ENCODE measurements around the gene PNMA5. TPM values are rescaled to one million over a fixed set of nuclear protein-coding genes. Genes with fewer than 3 reads are reported as not detected.
"Not testable (repeated sequence)": the region's sequence is repeated elsewhere in the genome, so short reads cannot be mapped to it uniquely, and the experiment has no call there.

The PNMA5 gene
- 0.64 TPM in 1 of 2 replicates, not detected in the other for total RNA-seq

DNA sequence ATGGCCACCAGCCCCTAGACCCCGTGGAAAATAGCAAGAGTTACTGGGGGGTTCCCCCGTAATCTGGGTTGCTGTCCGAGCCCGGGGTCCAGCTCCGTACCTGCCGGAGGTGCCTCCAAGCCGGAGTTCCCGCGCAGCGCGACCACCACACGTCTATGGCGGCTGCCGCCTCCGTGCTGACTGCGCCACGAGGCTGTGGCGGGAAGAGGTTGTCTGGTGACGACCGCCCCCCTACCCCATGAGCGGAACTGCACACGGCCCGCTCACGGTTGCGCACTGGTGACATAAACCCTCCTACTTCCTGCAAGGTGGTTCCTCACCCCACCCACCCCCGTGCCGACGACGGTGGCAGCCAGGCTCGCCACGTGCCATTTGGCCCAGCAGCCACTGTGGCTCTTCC lies at the start of gene PNMA5:
Gene PNMA5, minus strand, starts transcription at position 184 of the 400 bp plus-strand sequence. CDS start 2,518 bp downstream, outside the sequence.
- DNase-seq (ENCODE audit: low read depth): no peak
- TF ChIP-seq, protein P1, sequence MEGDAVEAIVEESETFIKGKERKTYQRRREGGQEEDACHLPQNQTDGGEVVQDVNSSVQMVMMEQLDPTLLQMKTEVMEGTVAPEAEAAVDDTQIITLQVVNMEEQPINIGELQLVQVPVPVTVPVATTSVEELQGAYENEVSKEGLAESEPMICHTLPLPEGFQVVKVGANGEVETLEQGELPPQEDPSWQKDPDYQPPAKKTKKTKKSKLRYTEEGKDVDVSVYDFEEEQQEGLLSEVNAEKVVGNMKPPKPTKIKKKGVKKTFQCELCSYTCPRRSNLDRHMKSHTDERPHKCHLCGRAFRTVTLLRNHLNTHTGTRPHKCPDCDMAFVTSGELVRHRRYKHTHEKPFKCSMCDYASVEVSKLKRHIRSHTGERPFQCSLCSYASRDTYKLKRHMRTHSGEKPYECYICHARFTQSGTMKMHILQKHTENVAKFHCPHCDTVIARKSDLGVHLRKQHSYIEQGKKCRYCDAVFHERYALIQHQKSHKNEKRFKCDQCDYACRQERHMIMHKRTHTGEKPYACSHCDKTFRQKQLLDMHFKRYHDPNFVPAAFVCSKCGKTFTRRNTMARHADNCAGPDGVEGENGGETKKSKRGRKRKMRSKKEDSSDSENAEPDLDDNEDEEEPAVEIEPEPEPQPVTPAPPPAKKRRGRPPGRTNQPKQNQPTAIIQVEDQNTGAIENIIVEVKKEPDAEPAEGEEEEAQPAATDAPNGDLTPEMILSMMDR (IDR thresholded peaks at IDR 0.05; ENCODE audit: insufficient read depth, low read depth, low read length): no peak
- no peak within 1 kb of the TSS for H3K4me3 ChIP-seq (ENCODE audit: low read depth, low read length)

DNA sequence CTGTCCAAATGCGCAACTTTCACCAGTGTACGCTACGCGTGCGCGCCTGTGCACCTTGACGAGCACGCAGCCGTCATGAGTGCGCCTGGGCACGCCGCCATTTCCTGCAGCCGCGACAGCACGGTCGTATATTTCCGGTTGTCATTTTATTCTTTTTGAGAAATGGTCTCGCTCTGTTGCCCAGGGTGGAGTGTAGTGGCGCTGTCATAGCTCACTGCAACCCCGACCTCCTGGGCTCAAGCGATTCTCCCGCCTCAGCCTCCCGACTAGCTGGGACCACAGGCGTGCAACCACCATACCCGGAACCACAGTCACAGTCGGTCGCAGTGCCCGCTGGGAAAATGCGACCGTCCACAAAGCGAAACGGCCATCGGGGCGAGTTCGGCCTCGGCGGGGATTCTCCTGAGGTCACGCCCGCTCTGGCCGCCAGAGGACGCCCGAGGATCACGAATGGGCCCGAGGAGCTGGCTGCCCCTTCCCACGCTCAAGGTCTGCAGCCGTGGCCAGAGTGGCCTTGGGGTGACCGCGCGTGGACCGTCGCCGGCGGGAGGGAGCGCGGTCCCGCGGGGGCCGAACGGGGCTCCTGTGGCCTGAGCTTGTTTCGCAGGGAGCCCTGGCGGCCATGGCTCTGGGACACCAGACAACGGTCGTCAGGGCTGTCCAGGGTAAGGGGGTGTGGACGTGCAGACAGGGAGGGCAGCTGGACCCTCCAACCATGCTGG lies 38.6 kb upstream of the PNMA5 start:
- TF ChIP-seq, protein P1 (IDR thresholded peaks at IDR 0.05; ENCODE audit: insufficient read depth, low read depth, low read length): peak; percentile 78
- peak overlapping the region; percentile 45 for H3K4me3 ChIP-seq (ENCODE audit: low read depth, low read length)
- peak; percentile 38 for DNase-seq (ENCODE audit: low read depth)

DNA sequence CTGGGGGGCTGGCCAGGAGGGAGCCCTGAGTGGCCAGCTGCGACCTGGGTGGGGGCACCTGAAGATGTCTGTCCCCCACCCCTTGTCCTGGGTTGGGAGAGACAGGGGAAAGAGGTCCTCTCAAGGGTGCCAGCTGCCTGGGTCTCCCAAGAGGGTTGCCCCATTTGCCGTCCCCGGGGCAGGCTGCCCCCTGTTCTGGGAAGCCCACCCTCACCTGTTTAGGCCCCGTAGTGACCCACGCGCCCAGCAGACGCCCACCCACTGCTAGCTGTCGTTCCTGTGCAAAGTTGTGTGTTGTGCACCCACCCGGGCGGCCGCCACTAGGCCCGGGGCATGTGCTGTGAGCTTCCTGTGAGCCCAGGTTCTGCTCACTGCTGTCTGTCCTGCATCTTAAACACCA lies 36.9 kb upstream of the PNMA5 start:
- TF ChIP-seq, protein P1 (IDR thresholded peaks at IDR 0.05; ENCODE audit: insufficient read depth, low read depth, low read length): no peak
- no peak overlapping the region for H3K4me3 ChIP-seq (ENCODE audit: low read depth, low read length)
- no peak for DNase-seq (ENCODE audit: low read depth)

DNA sequence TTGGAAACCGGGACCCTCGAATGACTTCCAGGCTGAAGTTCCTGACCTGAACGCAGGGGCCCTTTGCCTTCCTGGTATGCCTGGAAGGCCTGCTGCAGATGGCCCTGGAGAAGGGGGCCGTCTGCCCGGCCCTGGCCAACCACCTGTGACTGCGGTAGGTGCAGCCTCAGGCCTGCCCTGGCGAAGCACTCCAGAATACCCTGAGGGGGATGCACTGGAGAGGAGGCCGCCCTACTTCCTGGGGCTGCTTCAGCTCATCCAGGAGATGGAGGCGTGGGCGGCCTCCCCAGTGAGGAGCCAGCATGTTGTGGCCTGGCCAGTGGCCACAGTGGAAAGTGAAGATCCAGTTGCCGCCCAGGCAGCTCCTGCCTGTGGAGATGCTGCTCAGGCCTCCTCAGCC lies 36.0 kb upstream of the PNMA5 start:
- TF ChIP-seq, protein P1 (IDR thresholded peaks at IDR 0.05; ENCODE audit: insufficient read depth, low read depth, low read length): no peak
- DNase-seq (ENCODE audit: low read depth): no peak
- H3K4me3 ChIP-seq (ENCODE audit: low read depth, low read length): no peak overlapping the region

DNA sequence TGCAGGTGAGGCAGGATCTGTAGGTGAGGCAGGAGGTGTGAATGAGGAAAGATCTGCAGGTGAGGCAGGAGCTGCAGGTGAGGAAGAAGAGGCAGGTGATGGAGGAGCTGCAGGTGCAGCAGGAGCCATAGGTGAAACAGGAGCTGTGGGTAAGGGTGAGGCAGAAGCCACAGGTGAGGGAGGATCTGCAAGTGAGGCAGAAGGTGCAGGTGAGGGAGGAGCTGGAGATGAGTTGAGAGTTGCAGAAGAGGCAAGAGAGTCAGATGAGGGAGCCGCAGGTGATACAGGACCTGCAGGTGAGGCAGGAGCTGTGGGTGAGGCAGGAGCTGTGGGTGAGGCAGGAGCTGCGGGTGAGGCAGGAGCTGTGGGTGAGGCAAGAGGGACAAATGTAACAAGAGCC lies 35.2 kb upstream of the PNMA5 start:
- H3K4me3 ChIP-seq (ENCODE audit: low read depth, low read length): no peak overlapping the region
- TF ChIP-seq, protein P1 (IDR thresholded peaks at IDR 0.05; ENCODE audit: insufficient read depth, low read depth, low read length): no peak
- DNase-seq (ENCODE audit: low read depth): no peak

DNA sequence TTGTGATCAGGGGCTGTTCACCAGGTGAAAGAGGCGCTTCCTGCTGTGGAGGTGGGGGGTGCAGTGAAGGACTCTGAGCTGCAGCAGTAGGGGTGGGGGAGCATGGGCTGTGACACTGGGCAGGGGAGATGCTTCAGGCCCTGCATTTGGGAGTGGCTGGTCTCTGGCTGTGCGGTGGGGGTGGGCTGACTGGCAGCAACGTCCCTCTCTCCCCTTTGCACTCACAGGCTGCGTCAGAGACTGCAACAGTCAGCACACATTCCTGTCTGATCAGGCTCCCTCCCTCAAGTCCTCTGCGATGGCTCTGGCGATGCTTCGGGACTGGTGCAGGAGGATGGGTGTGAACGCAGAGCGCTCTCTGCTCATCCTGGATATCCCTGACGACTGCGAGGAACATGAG lies 34.6 kb upstream of the PNMA5 start:
- DNase-seq (ENCODE audit: low read depth); H3K4me3 ChIP-seq (ENCODE audit: low read depth, low read length): not testable (repeated sequence)

DNA sequence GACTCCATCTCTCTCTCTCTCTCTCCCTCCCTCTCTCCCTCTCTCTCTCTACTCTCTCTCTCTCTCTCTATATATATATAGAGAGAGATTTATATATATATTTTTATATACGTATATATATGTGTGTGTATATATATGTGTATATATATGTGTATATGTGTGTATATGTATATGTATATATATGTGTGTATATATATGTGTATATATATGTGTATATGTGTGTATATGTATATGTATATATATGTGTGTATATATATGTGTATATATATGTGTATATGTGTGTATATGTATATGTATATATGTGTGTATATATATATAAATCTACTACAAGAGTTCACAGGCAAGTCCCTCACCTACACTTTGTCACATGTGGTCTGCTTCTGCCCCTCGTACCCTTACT lies 32.6 kb upstream of the PNMA5 start:
- DNase-seq (ENCODE audit: low read depth): not testable (repeated sequence)

DNA sequence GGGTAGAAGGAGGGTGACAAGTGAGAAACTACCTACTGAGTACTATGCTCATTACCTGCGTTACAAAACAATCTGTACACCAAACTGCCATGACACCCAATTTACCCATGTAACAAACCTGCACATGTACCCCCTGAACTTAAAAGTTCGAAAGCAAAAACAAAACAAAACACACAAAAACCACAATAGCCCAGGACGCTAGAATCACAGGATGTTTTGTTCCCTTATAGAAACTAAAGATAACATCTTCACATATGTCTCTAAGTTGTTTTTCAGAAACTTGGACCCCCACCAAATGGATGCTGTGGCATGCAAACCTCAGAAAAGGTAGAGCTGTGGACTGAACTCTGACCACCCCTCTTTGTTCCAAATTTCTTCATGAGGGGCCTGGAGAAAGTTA lies 25.2 kb upstream of the PNMA5 start:
- no peak for DNase-seq (ENCODE audit: low read depth)
- TF ChIP-seq, protein P1 (IDR thresholded peaks at IDR 0.05; ENCODE audit: insufficient read depth, low read depth, low read length): no peak
- H3K4me3 ChIP-seq (ENCODE audit: low read depth, low read length): no peak overlapping the region

More for the DNA sequence above, 32.6 kb upstream of the PNMA5 start:
- H3K4me3 ChIP-seq (ENCODE audit: low read depth, low read length): not testable (repeated sequence)

DNA sequence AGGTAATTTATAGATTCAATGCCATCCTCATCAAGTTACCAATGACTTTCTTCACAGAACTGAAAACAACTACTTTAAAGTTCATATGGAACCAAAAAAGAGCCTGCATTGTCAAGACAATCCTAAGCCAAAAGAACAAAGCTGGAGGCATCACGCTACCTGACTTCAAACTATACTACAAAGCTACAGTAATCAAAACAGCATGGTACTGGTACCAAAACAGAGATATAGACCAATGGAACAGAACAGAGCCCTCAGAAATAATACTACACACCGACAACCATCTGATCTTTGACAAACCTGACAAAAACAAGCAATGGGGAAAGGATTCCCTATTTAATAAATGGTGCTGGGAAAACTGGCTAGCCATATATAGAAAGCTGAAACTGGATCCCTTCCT lies 23.3 kb upstream of the PNMA5 start:
- DNase-seq (ENCODE audit: low read depth); H3K4me3 ChIP-seq (ENCODE audit: low read depth, low read length): not testable (repeated sequence)
